Aorta (tissue), 5 donors: ENCODE measurements around the gene PDK4. TPM values are rescaled to one million over a fixed set of nuclear protein-coding genes. Genes with fewer than 3 reads are reported as not detected.

ENCODE experiments used
- ATAC-seq: fragments of 200-7000 bp; cut with Tn5 transposase; one replicate; pipeline ENCODE4 v1.9.1; 2022; ENCODE audit warnings: moderate library complexity; ENCODE audit not compliant: low FRiP score
- DNase-seq, 2 donors: peaks; one replicate each; pipeline ENCODE4 v3.0.0-alpha.2; 2020
- H3K27ac ChIP-seq, 2 donors: one replicate each; pipeline ENCODE4 v1.5.1; 2013; ENCODE audit warnings: low read length in 2 of 2, mild to moderate bottlenecking in 2 of 2, moderate library complexity in 2 of 2, control low read depth in 1 of 2, inconsistent platforms in 1 of 2, low read depth in 1 of 2
- H3K27me3 ChIP-seq, 2 donors: one replicate each; pipeline ENCODE4 v1.6.1; 2013; ENCODE audit warnings: control low read depth in 1 of 2, low read length in 1 of 2, mild to moderate bottlenecking in 1 of 2, moderate library complexity in 1 of 2; ENCODE audit not compliant: insufficient read depth in 2 of 2, control insufficient read depth in 1 of 2
- H3K36me3 ChIP-seq, 2 donors: one replicate each; pipeline ENCODE4 v1.6.1; 2013; ENCODE audit warnings: control low read depth in 1 of 2, low read length in 1 of 2, mild to moderate bottlenecking in 1 of 2; ENCODE audit not compliant: insufficient read depth in 2 of 2, control insufficient read depth in 1 of 2
- H3K4me1 ChIP-seq, 2 donors: one replicate each; pipeline ENCODE4 v1.6.1; 2013; ENCODE audit warnings: low read length in 2 of 2, control low read depth in 1 of 2, mild to moderate bottlenecking in 1 of 2, moderate library complexity in 1 of 2; ENCODE audit not compliant: insufficient read depth in 2 of 2, control insufficient read depth in 1 of 2
- H3K4me3 ChIP-seq, 2 donors: one replicate each; pipeline ENCODE4 v1.5.1; 2013; ENCODE audit warnings: low read length in 2 of 2, control low read depth in 1 of 2, mild to moderate bottlenecking in 1 of 2
- H3K9me3 ChIP-seq: one replicate; pipeline ENCODE4 v1.6.1; 2013; ENCODE audit warnings: mild to moderate bottlenecking, low read length; ENCODE audit not compliant: control insufficient read depth
- WGBS, 2 donors: extraction: QIAGEN DNeasy Blood & Tissue Kit; methylation state at CpG; one replicate each; pipeline ENCODE4 v1.1.7; 2013; 5-methylcytosine and 5-hydroxymethylcytosine counted together
- intact Hi-C, 2 donors: fragments of 100-400 bp; cut with DNase I; formaldehyde crosslinking; loops; one replicate each; pipeline versions ENCODE4 v1.14.2 to v1.15.0; 2022
- long read RNA-seq, 2 donors: library from polyadenylated mRNA; unstranded; transcript quantifications; one replicate each; pipeline ENCODE4 v2.0.0, GENCODE V29; 2020 to 2021
- polyA plus RNA-seq, 2 donors: library from polyadenylated mRNA; stranded (reverse); fragments of 200-250 nt; gene quantifications; one replicate each; pipeline ENCODE4 v1.2.3, GENCODE V29; 2013
- total RNA-seq, 2 donors: library from RNA; stranded (reverse); fragmentation: NEBNext Ultra II Directional; extraction: Animal tissue kit (Norgen Biotek cat#: 25700); gene quantifications; one replicate each; pipeline ENCODE4 v1.2.1, GENCODE V29; 2021
- donor health status: healthy with polysubstance abuse.
- donor health status: Bipolar disorder and iron deficiency.
- donor health status: DM: no; HTN: no; CAD: no.
- donor health status: DM: no; HTN: no; CAD: no.
- donor health status: DM: yes; HTN: yes; CAD: no.

The PDK4 gene
- 100 to 1,000 TPM in 1 of 2 donors, 10 to 100 TPM in 1; 34.1 to 294 TPM for total RNA-seq
- polyA plus RNA-seq = 100 to 1,000 TPM; 108 to 126 TPM
- long read RNA-seq, donor 1, transcript PDK4-201 (11 exons, 3,576 nt) = major isoform, 205 of 309 reads
- long read RNA-seq, donor 1, transcript PDK4-203 (2 exons, 691 nt) = minor isoform, 10 of 309 reads
- long read RNA-seq, donor 1, partial matches to known transcripts = 32 of 309 reads
- long read RNA-seq, donor 1, other reads (novel, unspliced or antisense) = 61 of 309 reads
- long read RNA-seq, donor 2, transcript PDK4-201 (11 exons, 3,576 nt) = major isoform, 20 of 24 reads
- long read RNA-seq, donor 2, partial matches to known transcripts = 2 of 24 reads
- long read RNA-seq, donor 2, other reads (novel, unspliced or antisense) = 2 of 24 reads

GRCh38 chr7:95596198-95597063 lies at the start of gene PDK4:
Gene PDK4, minus strand, starts transcription at chr7:95596516. Its CDS starts 223 bp downstream, at chr7:95596293.
- no peaks in the 10 kb centered on the region for H3K27me3 ChIP-seq
- peak within 1 kb of the TSS; percentile 36 to 88 for H3K27ac ChIP-seq
- H3K36me3 ChIP-seq = no peaks in the 10 kb centered on the region
- WGBS, 2 donors = 1% methylated on average over 63 of the region's 63 CpGs
- peak within 1 kb of the TSS; percentile 79 to 94 for H3K4me3 ChIP-seq
- DNase-seq = peak; percentile 94 to 97
- intact Hi-C loops = loop anchor here (1.0 to 5.0 kb wide), 3 partner anchors 46 to 86 kb away; no protein-coding TSS in a partner anchor
- ATAC-seq = peak; percentile 97
- H3K4me1 ChIP-seq = peaks cover 0 to 2% of the 10 kb centered on the region in 2 donors
- no peaks in the 10 kb centered on the region for H3K9me3 ChIP-seq

- Histone ChIP-seq H3K27me3 (peaks cover 0 to 1% of the 10 kb centered on the region in 2 donors), H3K9me3 (peaks cover 1% of the 10 kb centered on the region), H3K27ac (no peak overlapping the region), H3K36me3 (no peaks in the 10 kb centered on the region), H3K4me3 (no peak overlapping the region), H3K4me1 (no peaks in the 10 kb centered on the region)
- intact Hi-C loops = no loop called here
- ATAC-seq (no peak), DNase-seq (no peak)
- WGBS, 2 donors = 59 to 67% methylated on average over 5 of the region's 5 CpGs
Observed at GRCh38 chr7:95642173-95642572, 45.9 kb upstream of the PDK4 start.

DNA sequence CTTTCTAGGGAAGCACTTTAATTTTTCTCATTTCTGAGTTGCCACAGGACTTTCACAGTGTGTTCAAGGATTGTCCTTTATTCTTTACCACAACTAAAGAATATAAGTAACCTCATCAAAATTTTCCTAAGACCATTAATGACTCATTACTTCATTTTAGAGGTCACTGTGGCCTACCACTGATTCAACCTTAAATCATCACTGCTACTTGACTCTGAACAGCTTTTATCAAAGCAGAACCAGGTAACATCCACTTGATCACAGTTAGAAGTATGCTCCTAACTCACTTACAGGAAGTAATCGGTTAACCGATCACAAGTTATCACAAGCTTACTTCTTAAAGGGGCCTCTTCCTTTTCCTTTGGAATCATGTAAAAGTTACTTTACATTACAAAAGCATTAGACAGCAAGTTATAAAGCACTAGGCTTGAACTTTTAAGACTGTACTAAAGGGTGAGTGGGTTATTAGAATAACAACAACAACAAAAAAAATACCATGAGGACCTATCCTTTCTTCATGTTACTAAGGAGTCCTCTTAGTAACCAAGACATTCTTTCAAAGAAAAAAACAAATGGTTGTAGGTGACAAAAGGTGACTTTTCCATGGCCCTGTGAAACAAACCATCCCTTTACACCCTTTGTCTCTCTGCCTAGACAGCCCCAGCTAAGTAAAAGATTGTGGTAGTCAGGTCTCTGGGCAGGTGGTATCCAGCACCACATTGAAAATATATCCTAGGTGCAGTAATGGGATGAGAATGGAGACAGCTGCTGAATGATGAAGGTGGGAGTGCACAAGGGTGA lies 40.0 kb upstream of the PDK4 start:
- 69% methylated on average over 2 of the region's 2 CpGs for WGBS, 2 donors
- Histone ChIP-seq H3K27me3 (no peaks in the 10 kb centered on the region), H3K4me3 (no peak overlapping the region), H3K27ac (no peak overlapping the region), H3K9me3 (peaks cover 1% of the 10 kb centered on the region), H3K36me3 (no peaks in the 10 kb centered on the region), H3K4me1 (no peaks in the 10 kb centered on the region)
- no peak for ATAC-seq
- no peak for DNase-seq
- intact Hi-C loops = no loop called here

DNA sequence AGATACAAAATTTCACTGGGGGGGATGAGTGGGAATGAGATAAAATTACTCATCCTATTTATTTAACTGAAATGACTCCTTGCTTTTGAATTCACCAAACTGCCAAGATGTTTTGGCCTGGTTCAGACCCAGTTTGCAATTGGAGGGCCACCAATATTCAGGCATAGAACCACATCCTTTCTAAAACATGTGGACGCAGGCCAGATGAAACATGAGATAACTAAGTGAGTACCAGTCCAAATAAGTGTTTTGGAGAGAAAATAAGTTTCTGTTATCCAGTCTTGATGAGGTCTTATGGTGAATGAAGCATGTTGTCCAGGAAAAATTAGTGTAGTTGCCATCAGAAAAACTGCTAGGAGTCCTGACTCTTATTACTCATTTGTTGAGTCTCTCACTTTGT lies 36.3 kb upstream of the PDK4 start:
- Histone ChIP-seq H3K9me3 (no peaks in the 10 kb centered on the region), H3K4me3 (no peak overlapping the region), H3K36me3 (no peaks in the 10 kb centered on the region), H3K27ac (no peak overlapping the region), H3K4me1 (no peaks in the 10 kb centered on the region), H3K27me3 (no peaks in the 10 kb centered on the region)
- ATAC-seq (peak; percentile 84), DNase-seq (no peak)
- 1 to 8% methylated on average over 1 of the region's 1 CpG for WGBS, 2 donors
- intact Hi-C loops = no loop called here

DNA sequence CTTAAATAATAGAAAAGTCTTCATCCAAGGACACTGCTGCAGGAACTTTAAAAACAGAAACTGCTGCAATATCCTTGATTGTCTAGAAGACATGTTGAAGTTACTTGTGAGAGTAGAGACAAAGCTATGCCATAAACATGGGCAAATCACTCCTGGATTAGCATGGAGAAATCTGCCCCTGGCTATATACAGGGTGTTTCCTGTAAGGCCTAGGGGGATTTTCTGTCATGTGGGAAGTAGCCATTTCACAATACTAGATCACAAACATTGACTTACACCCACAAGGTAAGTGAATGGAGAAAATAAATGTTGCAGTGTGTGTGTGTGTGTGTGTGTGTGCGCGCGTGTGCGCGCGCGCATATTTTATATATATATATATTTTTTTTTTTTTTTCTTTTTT lies 35.2 kb upstream of the PDK4 start:
- no peak overlapping the region for H3K27ac ChIP-seq
- no peak for DNase-seq
- 71 to 100% methylated on average over 7 of the region's 7 CpGs for WGBS, 2 donors
- H3K9me3 ChIP-seq = no peaks in the 10 kb centered on the region
- no peaks in the 10 kb centered on the region for H3K4me1 ChIP-seq
- intact Hi-C loops = no loop called here
- H3K4me3 ChIP-seq = no peak overlapping the region
- no peak for ATAC-seq
- H3K36me3 ChIP-seq = no peaks in the 10 kb centered on the region
- H3K27me3 ChIP-seq = no peaks in the 10 kb centered on the region

- no peaks in the 10 kb centered on the region for H3K4me1 ChIP-seq
- 76 to 83% methylated on average over 6 of the region's 6 CpGs for WGBS, 2 donors
- H3K9me3 ChIP-seq = no peaks in the 10 kb centered on the region
- no peak overlapping the region for H3K4me3 ChIP-seq
- H3K27ac ChIP-seq = no peak overlapping the region
- H3K36me3 ChIP-seq = no peaks in the 10 kb centered on the region
- intact Hi-C loops = no loop called here
- DNase-seq (no peak), ATAC-seq (no peak)
- no peaks in the 10 kb centered on the region for H3K27me3 ChIP-seq
Observed at GRCh38 chr7:95630702-95631458, 34.6 kb upstream of the PDK4 start.

- DNase-seq (no peak), ATAC-seq (peak; percentile 69)
- H3K36me3 ChIP-seq = no peaks in the 10 kb centered on the region
- H3K27me3 ChIP-seq = no peaks in the 10 kb centered on the region
- no peaks in the 10 kb centered on the region for H3K9me3 ChIP-seq
- 17 to 29% methylated on average over 5 of the region's 5 CpGs for WGBS, 2 donors
- no peak overlapping the region for H3K27ac ChIP-seq
- no peak overlapping the region for H3K4me3 ChIP-seq
- H3K4me1 ChIP-seq = no peaks in the 10 kb centered on the region
- intact Hi-C loops = no loop called here
Observed at GRCh38 chr7:95628831-95629439, 32.6 kb upstream of the PDK4 start.
